IMR-90 (cell line): Measurements from ENCODE around the gene TEPSIN.
"Not testable (repeated sequence)": the region's sequence is repeated elsewhere in the genome, so short reads cannot be mapped to it uniquely, and the experiment has no call there.

Experiments used
- BHLHE40 ChIP-seq: fragments of 150-350 bp; IDR thresholded peaks from 2 replicates; pipeline ENCODE4 v1.6.1; 2016; ENCODE audit warnings: mild to moderate bottlenecking, low read depth, low read length
- CEBPB ChIP-seq: IDR thresholded peaks from 2 replicates; pipeline ENCODE4 v1.6.1; 2012; ENCODE audit warnings: low read depth, low read length, improper control_type of control experiment
- CTCF ChIP-seq: conservative IDR thresholded peaks from 2 replicates; pipeline ENCODE4 v1.5.1; 2012; ENCODE audit warnings: mild to moderate bottlenecking, low read depth, low read length, improper control_type of control experiment
- POLR2A ChIP-seq: IDR thresholded peaks from 2 replicates; pipeline ENCODE4 v1.6.1; 2012; ENCODE audit warnings: mild to moderate bottlenecking, low read depth, low read length
- RAD21 ChIP-seq: IDR thresholded peaks from 2 replicates; pipeline ENCODE4 v1.6.1; 2012; ENCODE audit warnings: low read length, improper control_type of control experiment
- RCOR1 ChIP-seq: IDR thresholded peaks from 2 replicates; pipeline ENCODE4 v1.6.1; 2012; ENCODE audit warnings: mild to moderate bottlenecking, low read length, improper control_type of control experiment; ENCODE audit not compliant: insufficient replicate concordance
- RFX5 ChIP-seq: IDR thresholded peaks from 2 replicates; pipeline ENCODE4 v1.8.0; 2012; ENCODE audit warnings: low read depth, mild to moderate bottlenecking, low read length, moderate library complexity
- SMC3 ChIP-seq: fragments of 150-350 bp; IDR thresholded peaks from 2 replicates; pipeline ENCODE4 v1.6.1; 2016; ENCODE audit warnings: low read depth, mild to moderate bottlenecking, antibody characterized with exemption, low read length, moderate library complexity
- USF2 ChIP-seq: fragments of 150-350 bp; IDR thresholded peaks from 2 replicates; pipeline ENCODE4 v1.6.1; 2017; ENCODE audit warnings: mild to moderate bottlenecking, antibody characterized with exemption, low read length, low read depth

- not testable (repeated sequence) for TF ChIP-seq RFX5, CTCF, RCOR1, BHLHE40, RAD21, CEBPB, USF2, POLR2A, SMC3
Measured at GRCh38 chr17:81227630-81228029, 11.2 kb downstream of the TEPSIN start.
